K562 (cell line): ENCODE data around the gene SLC35G4. TPM values are rescaled to one million over a fixed set of nuclear protein-coding genes. Genes with fewer than 3 reads are reported as not detected.

ENCODE experiments used
- ATAC-seq: fragments of 200-7000 bp; cut with Tn5 transposase; 3 replicates; pipeline ENCODE4 v1.9.1; 2020; ENCODE audit warnings: moderate library complexity
- BruUV-seq: library from RNA; stranded (reverse); fragments of 400-500 nt; replicated peaks from 2 replicates; lab custom pipeline; 2021; lab: Mats Ljungman, UMichigan
- CTCF ChIA-PET: fragments of 300-600 bp; formaldehyde crosslinking; extraction: SDS; loops from one replicate; lab custom pipeline; 2021; ENCODE audit warnings: low intra/inter-chr PET ratio; lab: Yijun Ruan, JAX
- POLR2A ChIA-PET: fragments of 300-600, 350-650 bp; sonication (Branson Sonifier 250); formaldehyde crosslinking; extraction: SDS; loops from one replicate; lab custom pipeline; 2021; ENCODE audit warnings: antibody characterized with exemption, inconsistent platforms; lab: Yijun Ruan, JAX
- DNase-seq, 4 experiments: peaks; one replicate each; pipeline versions ENCODE4 v3.0.0 to v3.0.0-alpha.2; 2011 to 2018; ENCODE audit warnings: low spot score in 3 of 4, mixed read lengths in 3 of 4; ENCODE audit errors: extremely low read depth in 1 of 4
- FAIRE-seq: peaks from 2 replicates; lab custom pipeline; 2011; peaks lifted over from hg19 to GRCh38; lab: Jason Lieb, UNC
- H2AFZ ChIP-seq: 2 replicates; pipeline ENCODE4 v1.6.0; 2011; ENCODE audit warnings: low read depth, low read length, control low read depth, inconsistent platforms
- H3K27ac ChIP-seq: fragments of 200-600 bp; 3 replicates; pipeline ENCODE4 v1.8.0; 2011; ENCODE audit warnings: low read depth, mild to moderate bottlenecking, control low read depth, inconsistent platforms, low read length, moderate library complexity, mixed read lengths; ENCODE audit errors: extremely low read depth
- H3K27me3 ChIP-seq, 2 experiments: fragments of 300-600 bp in 1 of 2; 2 replicates in 1 of 2; 3 replicates in 1 of 2; pipeline versions ENCODE4 v1.6.0 to v1.8.0; 2011; ENCODE audit warnings: inconsistent platforms in 2 of 2, low read length in 2 of 2, mild to moderate bottlenecking in 1 of 2, mixed read lengths in 1 of 2, moderate library complexity in 1 of 2; ENCODE audit not compliant: control insufficient read depth in 2 of 2, insufficient read depth in 2 of 2
- H3K36me3 ChIP-seq: fragments of 300-600 bp; 3 replicates; pipeline ENCODE4 v1.8.0; 2011; ENCODE audit warnings: mild to moderate bottlenecking, low read length, inconsistent platforms; ENCODE audit not compliant: control insufficient read depth, insufficient read depth
- H3K4me1 ChIP-seq, 2 experiments: fragments of 200-600 bp in 1 of 2; replicated peaks in 1 of 2; 2 replicates in 1 of 2; 3 replicates in 1 of 2; pipeline versions ENCODE4 v1.5.1 to v1.8.0; 2011; ENCODE audit warnings: inconsistent platforms in 2 of 2, low read length in 2 of 2, mild to moderate bottlenecking in 1 of 2, mixed read lengths in 1 of 2, moderate library complexity in 1 of 2; ENCODE audit not compliant: control insufficient read depth in 2 of 2, insufficient read depth in 2 of 2
- H3K4me2 ChIP-seq: 2 replicates; pipeline ENCODE4 v1.6.1; 2011; ENCODE audit warnings: low read length, control low read depth, inconsistent platforms, mixed read lengths; ENCODE audit not compliant: insufficient read depth
- H3K4me3 ChIP-seq: fragments of 200-600 bp; sonication (generic), shearing (Covaris generic); 2 replicates; pipeline ENCODE4 v1.5.1; 2016; ENCODE audit warnings: control low read depth, inconsistent platforms
- H3K79me2 ChIP-seq: fragments of 200-600 bp; 3 replicates; pipeline ENCODE4 v1.8.0; 2011; ENCODE audit warnings: low read length, inconsistent platforms; ENCODE audit not compliant: control insufficient read depth, insufficient read depth
- H3K9ac ChIP-seq, 2 experiments: 2 replicates each; pipeline versions ENCODE4 v1.6.0 to v1.6.1; 2011; ENCODE audit warnings: low read depth in 2 of 2, low read length in 2 of 2, control low read depth in 1 of 2, inconsistent platforms in 1 of 2, mild to moderate bottlenecking in 1 of 2, mixed read lengths in 1 of 2; ENCODE audit not compliant: insufficient read depth in 1 of 2
- H3K9me1 ChIP-seq: one replicate; pipeline ENCODE4 v1.6.0; 2011; ENCODE audit warnings: inconsistent platforms, mild to moderate bottlenecking, low read length, moderate library complexity; ENCODE audit not compliant: control insufficient read depth, insufficient read depth
- H3K9me3 ChIP-seq: replicated peaks from 2 replicates; pipeline ENCODE4 v1.5.1; 2011; ENCODE audit warnings: low read depth, low read length, inconsistent platforms; ENCODE audit not compliant: control insufficient read depth, insufficient read depth
- H4K20me1 ChIP-seq: replicated peaks from 2 replicates; pipeline ENCODE4 v1.6.1; 2011; ENCODE audit warnings: low read length, inconsistent platforms, mixed read lengths; ENCODE audit not compliant: control insufficient read depth, insufficient read depth
- CREB1 ChIP-seq, 2 experiments: sonication (generic) in 1 of 2; formaldehyde crosslinking in 1 of 2; IDR thresholded peaks; 2 replicates each; pipeline versions ENCODE4 v1.6.1 to v1.8.0; 2012 to 2022; ENCODE audit warnings: inconsistent platforms in 1 of 2, mild to moderate bottlenecking in 1 of 2, missing genetic modification reagents in 1 of 2, moderate library complexity in 1 of 2
- GATAD2B ChIP-seq: fragments of 450-650 bp; IDR thresholded peaks from 2 replicates; pipeline ENCODE4 v1.6.1; 2017; ENCODE audit warnings: mild to moderate bottlenecking, borderline replicate concordance
- HDAC6 ChIP-seq: IDR thresholded peaks from 2 replicates; pipeline ENCODE4 v1.6.1; 2012; ENCODE audit warnings: low read depth, mild to moderate bottlenecking, control low read depth, inconsistent platforms, low read length, moderate library complexity
- MTA1 ChIP-seq: fragments of 450-650 bp; IDR thresholded peaks from 2 replicates; pipeline ENCODE4 v1.6.1; 2017; ENCODE audit warnings: borderline replicate concordance
- OTX1 ChIP-seq: fragments of 450-650 bp; formaldehyde crosslinking; IDR thresholded peaks from 2 replicates; pipeline ENCODE4 v1.4.0; 2022; ENCODE audit warnings: mild to moderate bottlenecking
- PCBP1 ChIP-seq: fragments of 200-400 bp; formaldehyde crosslinking; IDR thresholded peaks from 2 replicates; pipeline ENCODE4 v1.6.1; 2018; ENCODE audit warnings: mild to moderate bottlenecking, low read depth, low read length; ENCODE audit not compliant: poor library complexity, severe bottlenecking
- PHF21A ChIP-seq: fragments of 450-650 bp; IDR thresholded peaks from 2 replicates; pipeline ENCODE4 v1.6.1; 2017; ENCODE audit warnings: low read depth, borderline replicate concordance
- TEAD4 ChIP-seq, 2 experiments: sonication (generic) in 1 of 2; formaldehyde crosslinking in 1 of 2; IDR thresholded peaks; 2 replicates each; pipeline versions ENCODE4 v1.6.1 to v1.8.0; 2012 to 2022; ENCODE audit warnings: borderline replicate concordance in 1 of 2, inconsistent platforms in 1 of 2, low read length in 1 of 2, mild to moderate bottlenecking in 1 of 2, missing genetic modification reagents in 1 of 2
- XRCC5 ChIP-seq: fragments of 200-400 bp; formaldehyde crosslinking; IDR thresholded peaks from 2 replicates; pipeline ENCODE4 v1.6.1; 2017; ENCODE audit warnings: low read depth, mild to moderate bottlenecking, low read length
- ZNF224 ChIP-seq: sonication (generic); formaldehyde crosslinking; IDR thresholded peaks from 2 replicates; pipeline ENCODE4 v1.8.0; 2022; ENCODE audit warnings: mild to moderate bottlenecking, missing genetic modification reagents
- ZNF23 ChIP-seq: fragments of 250-450 bp; sonication (Bioruptor Pico); IDR thresholded peaks from 2 replicates; pipeline ENCODE4 v1.4.0; 2020; ENCODE audit warnings: mild to moderate bottlenecking
- ZNF444 ChIP-seq: fragments of 250-450 bp; sonication (Bioruptor Pico); IDR thresholded peaks from 2 replicates; pipeline ENCODE4 v1.4.0; 2020; ENCODE audit warnings: mild to moderate bottlenecking, moderate library complexity
- WGBS: fragments of 100-300 bp; shearing (Covaris generic); methylation state at CpG from one replicate; pipeline ENCODE4 v1.1.6; 2016; ENCODE audit warnings: low coverage, mixed read lengths; ENCODE audit not compliant: insufficient coverage; ENCODE audit errors: missing lambda C conversion rate; 5-methylcytosine and 5-hydroxymethylcytosine counted together
- in situ Hi-C: fragments of 300-500 bp; cut with MboI; formaldehyde crosslinking; loops from 4 replicates; pipeline ENCODE4 v1.15.0; 2018; ENCODE audit warnings: inconsistent platforms, mixed read lengths
- intact Hi-C: fragments of 100-400 bp; cut with micrococcal nuclease; formaldehyde crosslinking; loops from 2 replicates; pipeline ENCODE4 v1.14.2; 2022
- polyA plus RNA-seq, 8 experiments: library from polyadenylated mRNA; depleted of rRNA in 4 of 8; stranded (reverse) in 5 of 8; unstranded in 3 of 8; fragments of >200 nt; fragmentation: Nextera tagmentation in 2 of 8; fragmentation: Illumina TruSeq in 1 of 8; extraction: Ambion mirVana in 2 of 8; extraction: Trizol in 1 of 8; gene quantifications; 2 replicates each; pipeline versions ENCODE4 v1.2.1 to v1.2.3, GENCODE V29; 2011 to 2014; ENCODE audit warnings: inconsistent platforms in 1 of 8, missing spikeins in 1 of 8
- total RNA-seq, 7 experiments: library from RNA; depleted of rRNA in 6 of 7; stranded (reverse); fragments of >200 nt in 6 of 7; fragmentation: Illumina TruSeq in 2 of 7; extraction: Trizol in 2 of 7; gene quantifications; 2 replicates each; pipeline versions ENCODE4 v1.2.1 to v1.2.3, GENCODE V29; 2011 to 2021; ENCODE audit warnings: low replicate concordance in 1 of 7
- TF ChIP-seq, protein P1 (sequence below): fragments of 250-450 bp; sonication (Bioruptor Pico); IDR thresholded peaks from 2 replicates; pipeline ENCODE4 v1.5.0; 2021; ENCODE audit warnings: mild to moderate bottlenecking, moderate library complexity
- TF ChIP-seq, protein P2 (sequence below), 2 experiments: fragments of 150-350 bp in 1 of 2; IDR thresholded peaks; 2 replicates each; pipeline ENCODE4 v1.6.1; 2012 to 2016; ENCODE audit warnings: low read depth in 2 of 2, low read length in 2 of 2, mild to moderate bottlenecking in 1 of 2, moderate library complexity in 1 of 2

SLC35G4 gene
- total and polyA plus RNA-seq, 9 of the 15 experiments (the other 6 are each of a cell fraction or from before 2014, with no cell fraction given), result not detected

GRCh38 chr18:11658019-11658418 lies 48.6 kb downstream of the SLC35G4 start (continued):
- TF ChIP-seq GATAD2B (no peak), HDAC6 (no peak), TEAD4 (IDR thresholded peaks at IDR 0.05; ENCODE audit: low read length) (no peak), TEAD4 (CRISPR knock-in tag; IDR thresholded peaks at IDR 0.05; ENCODE audit: borderline replicate concordance) (no peak)

GRCh38 chr18:11658989-11659388 lies 49.6 kb downstream of the SLC35G4 start:
- Histone ChIP-seq H3K4me2 (no peak overlapping the region), H3K27me3 (peaks cover 17 to 34% of the 10 kb centered on the region in 2 experiments; a peak in 3 of 5 replicates), H2AFZ (no peak overlapping the region), H3K4me1 (no peaks in the 10 kb centered on the region), H3K9me1 (no peaks in the 10 kb centered on the region), H3K4me3 (no peak overlapping the region), H3K79me2 (no peaks in the 10 kb centered on the region), H3K27ac (no peak overlapping the region), H3K9me3 (no peaks in the 10 kb centered on the region), H3K36me3 (no peaks in the 10 kb centered on the region), H3K9ac (no peak overlapping the region), H4K20me1 (0 out of 2 replicates have a peak, but pooled peaks cover 3% of the 10 kb centered on the region)
- ATAC-seq (no peak), FAIRE-seq (no peak), DNase-seq (no peak)
- intact Hi-C loops (loop anchor here (5.0 to 10.0 kb wide), 5 partner anchors 68 to 376 kb away; no protein-coding TSS in a partner anchor), in situ Hi-C loops (loop anchor here (10.0 kb wide), 2 partner anchors 376 to 586 kb away; no protein-coding TSS in a partner anchor)
- WGBS, result 1% methylated on average over 6 of the region's 6 CpGs
- ChIA-PET CTCF (no interaction called here), POLR2A (interaction anchor here (0.8 kb wide), 1 partner anchor 9 kb away, joined by 3 read pairs; no protein-coding TSS in a partner anchor)
- no TSS peak for BruUV-seq
- TF ChIP-seq MTA1 (no peak), ZNF23 (CRISPR knock-in tag) (no peak), ZNF444 (no peak), XRCC5 (no peak), CREB1 (IDR thresholded peaks at IDR 0.05) (no peak), CREB1 (CRISPR knock-in tag; IDR thresholded peaks at IDR 0.05) (no peak), OTX1 (CRISPR knock-in tag) (no peak), ZNF224 (CRISPR knock-in tag) (no peak), PHF21A (no peak), PCBP1 (no peak)
- TF ChIP-seq, protein P1, sequence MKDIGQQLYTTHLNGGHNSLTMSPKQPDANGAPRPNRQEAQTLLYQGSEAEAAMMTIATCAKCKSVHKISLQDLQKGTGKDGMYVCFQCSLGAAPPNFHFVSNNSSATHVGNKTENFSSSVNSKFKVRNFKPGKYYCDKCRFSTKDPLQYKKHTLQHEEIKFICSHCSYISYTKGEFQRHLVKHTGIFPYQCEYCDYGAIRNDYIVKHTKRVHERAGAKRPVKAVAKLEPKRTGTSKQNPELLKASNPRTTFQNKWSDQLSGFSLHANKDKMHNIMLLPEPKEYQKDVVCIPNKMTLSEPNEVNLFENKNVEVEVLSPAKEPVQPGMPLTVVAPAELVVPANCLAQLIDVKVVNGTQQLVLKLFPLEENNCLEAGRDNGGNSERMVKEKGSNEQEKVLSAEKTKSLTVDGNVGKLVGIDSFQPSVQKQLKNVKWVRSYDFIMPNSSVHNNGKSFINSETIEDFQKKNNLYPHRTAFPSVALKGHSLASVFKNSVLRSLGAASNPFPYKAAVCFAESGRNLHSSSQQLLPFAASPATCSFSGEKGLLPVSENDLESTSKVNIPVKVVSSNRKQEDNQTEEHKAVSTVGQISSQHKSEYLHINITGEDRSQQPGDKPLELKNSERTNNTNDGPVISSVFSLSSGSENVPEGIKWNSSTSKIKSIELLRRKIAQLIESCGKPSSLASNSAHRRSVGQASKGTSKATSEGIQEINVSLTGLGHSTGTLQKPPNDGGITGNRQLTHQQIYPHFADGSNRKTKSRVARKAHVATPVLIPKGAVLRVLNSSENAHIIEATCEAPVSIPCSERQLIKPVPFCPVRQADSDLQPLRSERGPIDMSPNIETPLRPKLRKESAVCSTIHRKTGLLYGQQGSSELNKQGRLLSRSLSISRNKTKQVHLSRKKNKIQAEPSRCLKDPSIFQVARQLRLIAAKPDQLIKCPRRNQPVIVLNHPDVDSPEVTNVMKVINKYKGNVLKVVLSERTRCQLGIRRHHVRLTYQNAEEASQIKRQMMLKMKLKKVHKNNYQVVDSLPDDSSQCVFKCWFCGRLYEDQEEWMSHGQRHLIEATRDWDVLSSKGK (CRISPR knock-in tag), result no peak
- TF ChIP-seq, protein P2, sequence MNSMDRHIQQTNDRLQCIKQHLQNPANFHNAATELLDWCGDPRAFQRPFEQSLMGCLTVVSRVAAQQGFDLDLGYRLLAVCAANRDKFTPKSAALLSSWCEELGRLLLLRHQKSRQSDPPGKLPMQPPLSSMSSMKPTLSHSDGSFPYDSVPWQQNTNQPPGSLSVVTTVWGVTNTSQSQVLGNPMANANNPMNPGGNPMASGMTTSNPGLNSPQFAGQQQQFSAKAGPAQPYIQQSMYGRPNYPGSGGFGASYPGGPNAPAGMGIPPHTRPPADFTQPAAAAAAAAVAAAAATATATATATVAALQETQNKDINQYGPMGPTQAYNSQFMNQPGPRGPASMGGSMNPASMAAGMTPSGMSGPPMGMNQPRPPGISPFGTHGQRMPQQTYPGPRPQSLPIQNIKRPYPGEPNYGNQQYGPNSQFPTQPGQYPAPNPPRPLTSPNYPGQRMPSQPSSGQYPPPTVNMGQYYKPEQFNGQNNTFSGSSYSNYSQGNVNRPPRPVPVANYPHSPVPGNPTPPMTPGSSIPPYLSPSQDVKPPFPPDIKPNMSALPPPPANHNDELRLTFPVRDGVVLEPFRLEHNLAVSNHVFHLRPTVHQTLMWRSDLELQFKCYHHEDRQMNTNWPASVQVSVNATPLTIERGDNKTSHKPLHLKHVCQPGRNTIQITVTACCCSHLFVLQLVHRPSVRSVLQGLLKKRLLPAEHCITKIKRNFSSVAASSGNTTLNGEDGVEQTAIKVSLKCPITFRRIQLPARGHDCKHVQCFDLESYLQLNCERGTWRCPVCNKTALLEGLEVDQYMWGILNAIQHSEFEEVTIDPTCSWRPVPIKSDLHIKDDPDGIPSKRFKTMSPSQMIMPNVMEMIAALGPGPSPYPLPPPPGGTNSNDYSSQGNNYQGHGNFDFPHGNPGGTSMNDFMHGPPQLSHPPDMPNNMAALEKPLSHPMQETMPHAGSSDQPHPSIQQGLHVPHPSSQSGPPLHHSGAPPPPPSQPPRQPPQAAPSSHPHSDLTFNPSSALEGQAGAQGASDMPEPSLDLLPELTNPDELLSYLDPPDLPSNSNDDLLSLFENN (IDR thresholded peaks at IDR 0.05; ENCODE audit: low read depth in 2 of 2, low read length in 2 of 2), result no peak
